Ovary (tissue), 9 donors: ENCODE data around the gene KCMF1. TPM values are rescaled to one million over a fixed set of nuclear protein-coding genes. Genes with fewer than 3 reads are reported as not detected.

Experiments
- DNase-seq, 5 donors: peaks; one replicate each; pipeline ENCODE4 v3.0.0-alpha.2; 2019 to 2020
- H3K27ac ChIP-seq, 2 donors: fragments of 200-600 bp; one replicate each; pipeline versions ENCODE4 v1.5.1 to v1.8.0; 2019 to 2022
- H3K27me3 ChIP-seq: fragments of 200-600 bp; one replicate; pipeline ENCODE4 v1.8.0; 2022
- H3K36me3 ChIP-seq: fragments of 200-600 bp; sonication (generic); one replicate; pipeline ENCODE4 v1.5.1; 2019
- H3K4me1 ChIP-seq: one replicate; pipeline ENCODE4 v1.8.1; 2013; ENCODE audit warnings: mild to moderate bottlenecking, moderate library complexity; ENCODE audit not compliant: insufficient read depth
- H3K4me3 ChIP-seq: fragments of 200-600 bp; sonication (generic); one replicate; pipeline ENCODE4 v1.5.1; 2017
- H3K9me3 ChIP-seq, 2 donors: fragments of 200-600 bp in 1 of 2; sonication (generic) in 1 of 2; one replicate each; pipeline versions ENCODE4 v1.5.1 to v1.8.1; 2013 to 2019; ENCODE audit warnings: mild to moderate bottlenecking in 1 of 2, moderate library complexity in 1 of 2
- CTCF ChIP-seq, 3 donors: fragments of 450-650 bp in 2 of 3; fragments of 200-600 bp in 1 of 3; IDR thresholded peaks; one replicate each; pipeline versions ENCODE4 v1.5.1 to v1.8.0; 2016 to 2022; ENCODE audit warnings: antibody characterized with exemption in 3 of 3, mild to moderate bottlenecking in 1 of 3
- EP300 ChIP-seq: sonication (generic); formaldehyde crosslinking; IDR thresholded peaks from one replicate; pipeline ENCODE4 v1.6.1; 2017; ENCODE audit warnings: antibody characterized with exemption
- POLR2A ChIP-seq: fragments of 450-650 bp; IDR thresholded peaks from one replicate; pipeline ENCODE4 v1.6.1; 2017; ENCODE audit warnings: antibody characterized with exemption, mild to moderate bottlenecking, moderate library complexity
- WGBS, 3 donors: extraction: QIAGEN DNeasy Blood & Tissue Kit in 1 of 3; methylation state at CpG; one replicate each; pipeline versions ENCODE4 v1.1.5 to v1.1.7; 2013 to 2017; 5-methylcytosine and 5-hydroxymethylcytosine counted together
- intact Hi-C, 4 donors: fragments of 100-400 bp; cut with DNase I; formaldehyde crosslinking; loops; one replicate each; pipeline versions ENCODE4 v1.11.0 to v1.15.1; 2022 to 2023
- polyA plus RNA-seq, 2 donors: library from polyadenylated mRNA; stranded (reverse); fragments of 200-250 nt in 1 of 2; fragments of 350-450 nt in 1 of 2; fragmentation: Illumina TruSeq in 1 of 2; extraction: RNeasy Lipid Tissue Mini Kit (QIAGEN cat#74804) in 1 of 2; gene quantifications; one replicate each; pipeline ENCODE4 v1.2.3, GENCODE V29; 2013 to 2014
- total RNA-seq, 7 donors: library from RNA; depleted of rRNA in 2 of 7; stranded (reverse); fragments of >200 nt in 2 of 7; fragmentation: NEBNext Ultra II Directional in 3 of 7; extraction: Animal tissue kit (Norgen Biotek cat#: 25700) in 3 of 7; gene quantifications; one replicate each; pipeline versions ENCODE4 v1.1.0 to v1.2.4, GENCODE V29; 2016 to 2023
- donor health status: DM: no; HTN: no; CAD: no; lungs with moderate emphysema.
- donor health status: DM: no; HTN: no; CAD: no.
- donor health status: Bipolar disorder and iron deficiency.
- donor health status: DM: yes; HTN: yes; CAD: no.
- donor health status: DM: no; HTN: no; CAD: no.
- donor health status: DM: yes; HTN: yes; CAD: no.

The KCMF1 gene
- total and polyA plus RNA-seq, 9 donors, result 21.9 to 58.7 (median 53.3) TPM

DNA sequence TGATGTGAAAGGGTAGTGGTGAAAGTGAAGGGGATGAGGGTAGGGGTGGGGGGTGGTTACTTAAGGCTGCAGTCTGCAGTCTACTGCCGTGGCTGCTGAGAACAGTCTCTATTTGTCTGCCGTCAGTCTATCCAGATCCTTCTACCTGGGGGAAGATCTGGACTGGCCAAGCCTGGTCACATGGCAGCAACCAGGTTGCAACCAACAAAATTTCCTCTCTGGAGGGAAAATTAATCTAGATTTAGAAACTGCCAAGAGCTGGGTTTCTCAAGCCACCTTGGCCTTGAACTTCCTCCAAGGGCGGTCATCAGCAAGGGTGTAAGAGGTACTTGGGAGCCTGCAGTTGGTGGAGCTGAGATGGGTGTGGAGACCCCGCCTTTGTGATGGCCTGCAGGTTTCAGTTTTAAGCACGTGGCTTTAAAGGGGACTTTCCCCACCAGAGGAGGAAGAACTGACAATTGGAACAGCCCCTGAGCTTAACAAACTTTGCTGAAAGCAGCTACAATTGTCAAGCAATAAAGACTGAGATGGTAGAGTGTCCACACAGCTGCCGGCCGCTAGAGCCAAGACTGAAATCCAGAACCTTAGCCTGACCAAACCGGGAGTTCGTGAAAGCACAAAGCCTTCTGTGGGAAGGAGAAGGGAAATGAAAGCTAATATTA lies 31.4 kb upstream of the KCMF1 start:
- WGBS, 3 donors, result 52 to 68% (median 58%) methylated on average over 9 of the region's 9 CpGs
- no peaks in the 10 kb centered on the region for H3K36me3 ChIP-seq
- H3K4me1 ChIP-seq, result peaks cover 2% of the 10 kb centered on the region
- no peak overlapping the region for H3K4me3 ChIP-seq
- DNase-seq, result no peak
- intact Hi-C loops, result no loop called here
- no peaks in the 10 kb centered on the region for H3K9me3 ChIP-seq
- H3K27me3 ChIP-seq, result no peaks in the 10 kb centered on the region
- no peak overlapping the region for H3K27ac ChIP-seq
- no peak for TF ChIP-seq CTCF (IDR thresholded peaks at IDR 0.05)
- no peak for TF ChIP-seq EP300
- no peak for TF ChIP-seq POLR2A

GRCh38 chr2:84940088-84940470 lies 30.9 kb upstream of the KCMF1 start:
- no peak for DNase-seq
- WGBS, 3 donors, result 71 to 79% (median 75%) methylated on average over 3 of the region's 3 CpGs
- no peak for TF ChIP-seq EP300
- TF ChIP-seq POLR2A, result no peak
- no peak for TF ChIP-seq CTCF (IDR thresholded peaks at IDR 0.05)
- intact Hi-C loops, result no loop called here
- Histone ChIP-seq H3K36me3 (no peaks in the 10 kb centered on the region), H3K4me1 (peaks cover 2% of the 10 kb centered on the region), H3K9me3 (no peaks in the 10 kb centered on the region), H3K27me3 (no peaks in the 10 kb centered on the region), H3K4me3 (no peak overlapping the region), H3K27ac (no peak overlapping the region)

DNA sequence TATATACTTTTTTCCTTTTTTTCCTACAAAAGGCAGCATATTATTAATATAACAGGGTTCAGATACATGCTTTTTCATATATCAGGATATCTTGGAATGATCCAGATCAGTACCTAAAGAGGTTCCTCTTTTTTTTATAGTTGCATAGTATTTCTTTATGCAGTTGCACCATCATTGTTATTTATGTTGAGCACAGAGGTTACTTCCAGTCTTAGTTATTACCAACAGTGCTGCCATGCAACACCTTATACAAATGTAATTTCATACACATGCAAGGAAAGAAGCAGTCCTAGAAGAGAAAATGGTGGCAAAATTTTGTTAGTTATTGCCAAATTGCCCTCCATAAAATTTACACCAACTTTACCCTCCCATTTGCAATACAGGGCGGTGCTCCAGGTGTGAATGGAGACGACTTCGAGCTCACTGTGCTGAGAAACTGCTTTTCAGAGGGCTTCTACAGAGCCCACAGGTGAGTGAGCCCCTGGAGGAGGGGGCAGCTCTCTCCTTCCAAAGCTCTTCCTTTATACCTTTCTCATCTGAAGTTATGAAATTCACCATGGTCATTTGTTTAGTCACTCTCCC lies 30.0 kb upstream of the KCMF1 start:
- Histone ChIP-seq H3K27me3 (no peaks in the 10 kb centered on the region), H3K4me3 (no peak overlapping the region), H3K4me1 (peaks cover 2% of the 10 kb centered on the region), H3K27ac (no peak overlapping the region), H3K9me3 (no peaks in the 10 kb centered on the region), H3K36me3 (no peaks in the 10 kb centered on the region)
- 76 to 89% (median 80%) methylated on average over 3 of the region's 3 CpGs for WGBS, 3 donors
- DNase-seq, result no peak
- TF ChIP-seq CTCF (IDR thresholded peaks at IDR 0.05) (no peak), POLR2A (no peak), EP300 (no peak)
- intact Hi-C loops, result no loop called here

DNA sequence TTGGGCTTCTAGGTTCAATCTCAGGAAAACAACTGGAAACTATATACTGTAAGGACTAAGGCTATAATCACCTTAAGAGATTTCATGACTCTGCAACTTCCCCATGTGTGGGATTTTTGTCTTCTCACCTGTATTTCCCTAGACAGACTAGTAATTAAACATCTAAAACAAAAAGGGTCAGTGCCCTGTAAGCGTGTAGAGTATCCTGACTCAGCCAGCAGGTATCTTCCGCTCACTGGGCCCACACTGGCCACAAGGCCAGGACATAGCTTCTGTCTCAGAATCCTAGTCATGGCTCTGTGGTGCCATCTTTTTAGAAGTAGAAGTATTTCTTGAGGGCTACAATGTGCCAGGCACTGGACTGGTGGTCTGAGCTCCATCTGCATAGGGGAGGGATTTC lies 28.8 kb upstream of the KCMF1 start:
- no peak for TF ChIP-seq CTCF (IDR thresholded peaks at IDR 0.05)
- no peak for TF ChIP-seq EP300
- TF ChIP-seq POLR2A, result no peak
- Histone ChIP-seq H3K27ac (no peak overlapping the region), H3K36me3 (no peaks in the 10 kb centered on the region), H3K9me3 (no peaks in the 10 kb centered on the region), H3K4me3 (no peak overlapping the region), H3K27me3 (no peaks in the 10 kb centered on the region), H3K4me1 (peaks cover 2% of the 10 kb centered on the region)
- WGBS, 3 donors, result 95 to 97% (median 96%) methylated on average over 2 of the region's 2 CpGs
- DNase-seq, result no peak
- intact Hi-C loops, result no loop called here
